ENCODE measurements around the gene LCORL.

DNA sequence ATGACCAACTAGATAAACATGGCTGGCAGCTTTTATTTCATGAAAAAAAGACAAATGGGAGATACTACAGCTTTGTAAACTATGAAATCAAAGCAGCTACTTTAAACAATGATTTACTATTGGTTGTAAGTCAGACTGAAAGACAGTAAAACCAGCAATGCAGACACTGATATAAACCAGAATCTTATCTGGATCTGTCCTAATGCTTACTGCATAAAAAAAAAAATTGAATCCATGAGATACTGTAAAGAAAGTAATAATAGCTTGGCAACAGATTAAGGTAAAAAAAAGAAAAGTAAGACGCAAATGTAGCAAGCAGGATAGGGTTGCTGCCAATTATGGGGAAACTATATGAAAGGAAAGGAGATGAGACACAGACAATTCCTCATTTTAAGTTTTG is 7.3 kb downstream of the LCORL start:
- TF ChIP-seq, protein P1, sequence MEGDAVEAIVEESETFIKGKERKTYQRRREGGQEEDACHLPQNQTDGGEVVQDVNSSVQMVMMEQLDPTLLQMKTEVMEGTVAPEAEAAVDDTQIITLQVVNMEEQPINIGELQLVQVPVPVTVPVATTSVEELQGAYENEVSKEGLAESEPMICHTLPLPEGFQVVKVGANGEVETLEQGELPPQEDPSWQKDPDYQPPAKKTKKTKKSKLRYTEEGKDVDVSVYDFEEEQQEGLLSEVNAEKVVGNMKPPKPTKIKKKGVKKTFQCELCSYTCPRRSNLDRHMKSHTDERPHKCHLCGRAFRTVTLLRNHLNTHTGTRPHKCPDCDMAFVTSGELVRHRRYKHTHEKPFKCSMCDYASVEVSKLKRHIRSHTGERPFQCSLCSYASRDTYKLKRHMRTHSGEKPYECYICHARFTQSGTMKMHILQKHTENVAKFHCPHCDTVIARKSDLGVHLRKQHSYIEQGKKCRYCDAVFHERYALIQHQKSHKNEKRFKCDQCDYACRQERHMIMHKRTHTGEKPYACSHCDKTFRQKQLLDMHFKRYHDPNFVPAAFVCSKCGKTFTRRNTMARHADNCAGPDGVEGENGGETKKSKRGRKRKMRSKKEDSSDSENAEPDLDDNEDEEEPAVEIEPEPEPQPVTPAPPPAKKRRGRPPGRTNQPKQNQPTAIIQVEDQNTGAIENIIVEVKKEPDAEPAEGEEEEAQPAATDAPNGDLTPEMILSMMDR (conservative IDR thresholded peaks at IDR 0.05; ENCODE audit: low read depth in 2 of 2), result no peak
- TF ChIP-seq POLR2AphosphoS5 (IDR thresholded peaks at IDR 0.05; ENCODE audit: low read depth) (no peak), EZH2 (IDR thresholded peaks at IDR 0.05; ENCODE audit: low read depth, unreplicated experiment) (no peak), EZH2phosphoT487 (IDR thresholded peaks at IDR 0.05; ENCODE audit: unreplicated experiment) (no peak), CREB1 (CRISPR knock-in tag; IDR thresholded peaks at IDR 0.05; ENCODE audit: low read depth) (no peak), ZNF114 (CRISPR knock-in tag; IDR thresholded peaks at IDR 0.05) (no peak)
- TF ChIP-seq, protein P2, sequence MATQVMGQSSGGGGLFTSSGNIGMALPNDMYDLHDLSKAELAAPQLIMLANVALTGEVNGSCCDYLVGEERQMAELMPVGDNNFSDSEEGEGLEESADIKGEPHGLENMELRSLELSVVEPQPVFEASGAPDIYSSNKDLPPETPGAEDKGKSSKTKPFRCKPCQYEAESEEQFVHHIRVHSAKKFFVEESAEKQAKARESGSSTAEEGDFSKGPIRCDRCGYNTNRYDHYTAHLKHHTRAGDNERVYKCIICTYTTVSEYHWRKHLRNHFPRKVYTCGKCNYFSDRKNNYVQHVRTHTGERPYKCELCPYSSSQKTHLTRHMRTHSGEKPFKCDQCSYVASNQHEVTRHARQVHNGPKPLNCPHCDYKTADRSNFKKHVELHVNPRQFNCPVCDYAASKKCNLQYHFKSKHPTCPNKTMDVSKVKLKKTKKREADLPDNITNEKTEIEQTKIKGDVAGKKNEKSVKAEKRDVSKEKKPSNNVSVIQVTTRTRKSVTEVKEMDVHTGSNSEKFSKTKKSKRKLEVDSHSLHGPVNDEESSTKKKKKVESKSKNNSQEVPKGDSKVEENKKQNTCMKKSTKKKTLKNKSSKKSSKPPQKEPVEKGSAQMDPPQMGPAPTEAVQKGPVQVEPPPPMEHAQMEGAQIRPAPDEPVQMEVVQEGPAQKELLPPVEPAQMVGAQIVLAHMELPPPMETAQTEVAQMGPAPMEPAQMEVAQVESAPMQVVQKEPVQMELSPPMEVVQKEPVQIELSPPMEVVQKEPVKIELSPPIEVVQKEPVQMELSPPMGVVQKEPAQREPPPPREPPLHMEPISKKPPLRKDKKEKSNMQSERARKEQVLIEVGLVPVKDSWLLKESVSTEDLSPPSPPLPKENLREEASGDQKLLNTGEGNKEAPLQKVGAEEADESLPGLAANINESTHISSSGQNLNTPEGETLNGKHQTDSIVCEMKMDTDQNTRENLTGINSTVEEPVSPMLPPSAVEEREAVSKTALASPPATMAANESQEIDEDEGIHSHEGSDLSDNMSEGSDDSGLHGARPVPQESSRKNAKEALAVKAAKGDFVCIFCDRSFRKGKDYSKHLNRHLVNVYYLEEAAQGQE (IDR thresholded peaks at IDR 0.05; ENCODE audit: unreplicated experiment), result no peak
- TF ChIP-seq, protein P3, sequence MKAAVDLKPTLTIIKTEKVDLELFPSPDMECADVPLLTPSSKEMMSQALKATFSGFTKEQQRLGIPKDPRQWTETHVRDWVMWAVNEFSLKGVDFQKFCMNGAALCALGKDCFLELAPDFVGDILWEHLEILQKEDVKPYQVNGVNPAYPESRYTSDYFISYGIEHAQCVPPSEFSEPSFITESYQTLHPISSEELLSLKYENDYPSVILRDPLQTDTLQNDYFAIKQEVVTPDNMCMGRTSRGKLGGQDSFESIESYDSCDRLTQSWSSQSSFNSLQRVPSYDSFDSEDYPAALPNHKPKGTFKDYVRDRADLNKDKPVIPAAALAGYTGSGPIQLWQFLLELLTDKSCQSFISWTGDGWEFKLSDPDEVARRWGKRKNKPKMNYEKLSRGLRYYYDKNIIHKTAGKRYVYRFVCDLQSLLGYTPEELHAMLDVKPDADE (IDR thresholded peaks at IDR 0.05), result no peak
